HG03064 (cell line): ENCODE data around the gene COPG1.

Source experiments
- ATAC-seq: cut with Tn5 transposase; IDR thresholded peaks from one replicate; pipeline ENCODE4 v1.9.1; 2021; ENCODE audit warnings: low read depth; ENCODE audit not compliant: unreplicated experiment

COPG1 gene

DNA sequence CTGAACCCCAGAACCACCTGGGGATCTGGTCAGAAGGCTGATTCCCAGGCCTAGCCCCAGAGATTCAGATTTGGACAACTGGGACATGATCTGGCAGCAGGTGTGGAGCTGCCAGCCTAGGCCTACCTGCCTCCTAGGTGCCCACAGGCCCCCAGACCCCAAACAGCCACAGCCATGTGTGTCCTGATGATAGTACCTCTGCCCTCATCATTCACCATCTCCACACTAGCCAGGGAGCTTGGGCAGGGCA is 63.9 kb downstream of the COPG1 start:
- ATAC-seq, result no peak

DNA sequence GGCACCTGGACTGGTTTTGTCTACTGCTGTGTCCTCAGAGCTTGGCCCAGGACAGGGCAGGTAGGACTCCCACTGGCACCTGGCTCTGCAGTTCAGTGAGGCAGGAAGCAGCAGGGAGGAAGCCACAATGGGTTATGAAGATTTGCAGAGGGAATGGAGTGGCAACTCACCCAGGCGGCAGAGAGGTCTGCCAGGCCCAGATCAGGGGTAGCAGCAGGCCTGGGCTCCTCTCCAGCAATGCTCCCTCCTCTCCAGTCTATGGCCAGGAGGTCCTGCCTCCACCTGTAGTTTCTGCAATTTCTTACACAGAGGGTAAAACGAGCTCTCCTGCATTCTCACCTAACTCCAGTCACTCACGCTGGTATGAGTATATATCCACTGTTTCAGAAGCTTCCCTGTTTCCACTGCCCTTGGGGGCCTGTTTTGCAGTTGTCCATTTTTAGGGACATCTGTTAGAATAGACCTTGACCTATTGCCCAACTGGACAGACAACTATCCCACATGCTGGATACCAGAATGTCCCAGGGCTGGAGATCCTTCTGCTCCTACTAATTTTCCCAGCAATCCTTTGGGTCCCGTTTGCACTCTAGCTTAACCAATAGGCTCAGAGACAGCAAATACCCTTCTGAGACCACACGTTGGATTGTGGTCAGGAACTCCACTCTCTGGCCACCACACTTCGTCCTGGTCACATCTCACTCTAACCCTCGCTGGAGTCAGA is 64.4 kb downstream of the COPG1 start:
- ATAC-seq, result no peak

DNA sequence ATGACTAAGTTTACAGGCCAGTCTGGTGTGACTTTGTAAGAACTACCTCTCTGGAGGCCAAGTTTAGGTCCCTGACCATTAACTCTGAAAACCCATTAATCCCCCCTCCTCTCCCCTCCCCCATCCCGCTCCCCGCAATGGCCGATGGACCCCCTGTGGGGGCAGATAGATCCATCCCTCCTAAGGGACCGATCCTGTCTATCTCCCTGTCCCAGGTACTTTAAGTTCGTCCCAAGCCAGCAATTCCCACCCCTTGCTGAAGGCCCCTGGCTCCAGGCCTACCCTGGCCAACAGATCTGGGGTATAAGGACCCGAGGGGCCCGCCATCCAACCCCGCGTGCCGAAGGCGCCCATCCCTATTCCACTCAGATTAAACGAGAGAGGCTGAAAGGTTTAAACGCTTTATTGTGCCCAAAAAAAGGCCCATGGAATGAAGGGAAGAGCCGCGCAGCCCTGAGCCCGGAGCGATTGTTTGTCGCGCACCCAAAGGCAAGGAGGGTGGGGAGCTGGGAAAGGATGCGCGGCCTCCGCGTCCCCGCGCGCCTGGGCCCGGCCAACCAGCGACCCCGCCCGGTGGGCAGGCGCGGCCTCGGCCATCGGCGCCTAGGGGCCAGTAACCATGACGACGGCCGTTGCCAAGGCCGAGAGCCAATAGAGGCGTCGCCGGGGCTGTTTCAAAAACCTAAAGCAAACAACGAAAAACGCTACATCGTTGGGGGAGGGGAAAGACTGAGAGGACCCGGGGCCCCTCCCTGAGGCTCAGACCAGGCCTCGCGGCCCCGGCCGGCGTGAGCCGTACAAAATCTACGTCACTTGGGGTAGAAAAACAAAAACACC is 65.2 kb downstream of the COPG1 start:
- no peak for ATAC-seq

GRCh38 chr3:129315223-129315997 is 66.0 kb downstream of the COPG1 start:
- no peak for ATAC-seq

DNA sequence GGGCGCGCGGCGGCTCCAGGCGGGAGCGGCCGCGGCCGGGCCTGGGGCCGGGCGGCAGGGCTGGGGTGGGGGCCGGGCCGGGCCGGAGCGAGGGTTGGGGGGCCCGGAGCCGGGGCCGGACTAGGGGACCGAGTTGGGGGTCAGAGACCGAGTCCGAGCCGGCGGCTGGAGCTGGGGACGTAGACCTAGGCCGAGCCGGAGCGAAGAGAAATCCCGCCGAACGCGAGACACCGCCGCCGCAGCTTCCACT is 66.5 kb downstream of the COPG1 start:
- no peak for ATAC-seq

GRCh38 chr3:129316248-129317013 is 67.0 kb downstream of the COPG1 start:
- peak; percentile 36 for ATAC-seq

GRCh38 chr3:129317014-129317771 is 67.8 kb downstream of the COPG1 start:
- no peak for ATAC-seq

- no peak for ATAC-seq
Observed at GRCh38 chr3:129317848-129318247, 68.4 kb downstream of the COPG1 start.

DNA sequence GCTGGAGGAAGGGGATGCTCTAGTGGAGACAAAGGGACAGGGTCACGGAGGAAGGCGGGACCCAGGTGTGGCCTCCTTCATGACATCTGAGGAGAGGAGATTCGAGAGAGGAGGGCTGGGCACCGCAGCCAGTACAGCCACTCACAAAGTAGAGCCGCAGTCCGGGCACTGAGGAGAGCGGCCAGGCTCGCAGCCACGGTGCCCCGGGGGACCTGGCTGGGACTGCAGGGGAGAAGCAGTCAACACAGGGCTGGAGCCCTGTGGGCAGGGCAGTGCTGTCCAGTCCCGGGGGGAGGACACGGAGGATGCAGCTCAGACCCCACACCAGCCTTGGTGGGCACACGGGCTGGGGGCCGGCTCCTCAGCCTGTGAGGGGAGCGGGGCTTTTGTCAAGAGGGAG is 69.5 kb downstream of the COPG1 start:
- ATAC-seq, result no peak

DNA sequence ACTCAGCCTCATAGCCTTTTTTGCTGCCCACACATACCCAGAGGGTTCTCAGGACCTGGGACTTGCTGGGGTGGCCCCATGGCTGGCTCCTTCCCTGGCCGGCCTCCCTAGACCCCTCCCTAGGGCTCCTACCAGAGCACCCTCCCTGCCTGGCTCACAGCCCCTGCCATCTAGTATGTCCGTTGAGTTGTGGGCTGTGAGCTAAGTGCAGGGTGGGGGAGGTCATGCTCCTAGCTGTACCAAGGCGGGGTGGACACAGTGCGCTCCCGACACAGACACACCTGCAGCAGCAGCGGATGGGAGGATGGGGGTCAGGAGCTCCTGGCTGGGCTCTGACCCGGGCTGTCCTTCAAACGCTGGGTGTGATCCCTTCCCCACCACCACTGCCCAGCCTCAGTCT is 70.9 kb downstream of the COPG1 start:
- ATAC-seq, result no peak

GRCh38 chr3:129320825-129321487 is 71.5 kb downstream of the COPG1 start:
- ATAC-seq, result no peak

- no peak for ATAC-seq
Observed at GRCh38 chr3:129321887-129322286, 72.5 kb downstream of the COPG1 start.

- ATAC-seq, result no peak
Observed at GRCh38 chr3:129323651-129324294, 74.4 kb downstream of the COPG1 start.

- ATAC-seq, result no peak
Observed at GRCh38 chr3:129324855-129325254, 75.4 kb downstream of the COPG1 start.

GRCh38 chr3:129325383-129325782 is 76.0 kb downstream of the COPG1 start:
- ATAC-seq, result no peak

DNA sequence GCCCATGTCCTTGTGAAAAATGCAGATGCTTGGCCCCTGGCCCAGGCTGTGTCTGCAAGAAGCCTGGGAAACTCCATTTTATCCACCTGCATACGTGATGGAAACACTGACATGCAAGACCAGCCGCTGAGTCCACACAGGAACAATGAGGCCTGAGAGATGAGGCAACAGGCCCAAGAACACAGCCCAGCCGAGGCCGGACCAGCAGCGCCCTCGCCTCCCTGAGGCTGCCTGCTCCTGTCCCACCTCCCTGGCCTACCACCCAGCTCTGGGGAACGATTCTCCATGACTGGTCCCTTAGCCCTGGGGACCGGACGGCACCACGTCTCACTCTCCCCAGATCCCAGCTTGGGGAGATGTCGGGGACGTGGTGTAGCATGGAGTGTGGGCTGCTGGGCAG is 76.7 kb downstream of the COPG1 start:
- ATAC-seq, result no peak

- no peak for ATAC-seq
Observed at GRCh38 chr3:129326595-129326994, 77.2 kb downstream of the COPG1 start.
